Stimulated activated CD8-positive, alpha-beta memory T cell treated with anti-CD3 and anti-CD28 coated beads, Interleukin-4, amount 100 ng/mL, for 48 hours (primary cell): Measurements from ENCODE around the gene MYO1F.
"Not testable (repeated sequence)": the region's sequence is repeated elsewhere in the genome, so short reads cannot be mapped to it uniquely, and the experiment has no call there.

Experiments
- DNase-seq: peaks from one replicate; pipeline ENCODE4 v3.0.0-alpha.2; 2020

MYO1F gene

DNA sequence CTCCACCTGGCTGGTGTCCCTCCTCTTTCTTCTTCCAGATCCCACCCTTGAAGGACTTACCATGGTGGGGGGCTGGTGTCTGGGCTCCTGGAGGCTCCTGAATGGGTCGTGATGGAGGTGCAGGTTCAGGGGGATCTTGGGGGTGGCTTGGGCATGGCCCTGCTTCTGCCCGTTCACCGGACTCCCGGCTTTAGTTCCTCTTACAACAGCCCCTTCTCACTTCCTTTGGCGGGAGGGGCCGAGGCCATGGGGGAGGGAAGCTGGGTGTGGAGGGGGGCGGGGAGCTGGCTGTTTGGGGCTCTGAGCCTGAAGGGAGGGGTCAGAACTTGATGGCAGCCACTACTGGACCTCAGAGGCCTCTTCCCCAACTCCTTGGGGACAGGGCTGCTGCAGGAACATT is at the start of gene MYO1F:
Gene MYO1F (minus strand): TSS at position 196 of the 400 bp plus-strand sequence. CDS start 133 bp downstream, at position 63.
- DNase-seq, result no peak

GRCh38 chr19:8626842-8627241 is 49.6 kb upstream of the MYO1F start:
- DNase-seq, result no peak

- DNase-seq, result not testable (repeated sequence)
These were observed 45.6 kb upstream of the MYO1F start for GRCh38 chr19:8622886-8623285.

GRCh38 chr19:8618751-8619150 is 41.5 kb upstream of the MYO1F start:
- DNase-seq, result no peak

DNA sequence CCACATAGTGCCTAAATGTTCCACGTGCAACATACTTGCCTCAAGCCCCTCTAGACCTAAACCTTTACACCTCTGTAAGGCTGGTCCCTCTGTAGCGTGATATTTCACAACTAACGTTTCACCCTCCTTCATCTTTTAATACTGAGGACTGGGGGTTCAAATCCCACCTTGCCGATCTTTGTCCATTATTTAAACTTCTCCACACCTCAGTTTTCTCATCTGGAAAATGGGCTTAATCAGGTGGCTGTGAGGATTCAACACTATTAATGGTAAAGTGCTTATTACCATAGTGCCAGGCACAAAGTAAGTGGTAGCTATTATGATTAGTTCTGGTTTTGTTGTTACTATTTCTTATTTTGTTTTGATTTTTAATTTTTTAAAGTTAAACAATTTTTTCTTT is 40.7 kb upstream of the MYO1F start:
- DNase-seq, result no peak

DNA sequence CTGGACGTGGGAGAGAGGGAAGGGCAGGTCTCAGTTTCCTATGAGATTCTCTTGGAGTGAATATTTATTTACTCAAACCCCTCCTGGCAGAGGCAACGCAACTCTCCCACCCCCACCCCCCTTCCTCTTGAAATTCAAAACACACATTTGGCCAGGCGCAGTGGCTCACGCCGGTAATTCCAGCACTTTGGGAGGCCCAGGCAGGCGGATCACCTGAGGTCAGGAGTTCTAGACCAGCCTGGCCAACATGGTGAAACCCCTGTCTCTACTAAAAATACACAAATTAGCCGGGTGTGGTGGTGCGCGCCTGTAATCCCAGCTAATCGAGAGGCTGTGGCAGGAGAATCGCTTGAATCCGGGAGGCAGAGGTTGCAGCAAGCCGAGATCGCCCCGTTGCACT is 40.1 kb upstream of the MYO1F start:
- DNase-seq, result not testable (repeated sequence)

DNA sequence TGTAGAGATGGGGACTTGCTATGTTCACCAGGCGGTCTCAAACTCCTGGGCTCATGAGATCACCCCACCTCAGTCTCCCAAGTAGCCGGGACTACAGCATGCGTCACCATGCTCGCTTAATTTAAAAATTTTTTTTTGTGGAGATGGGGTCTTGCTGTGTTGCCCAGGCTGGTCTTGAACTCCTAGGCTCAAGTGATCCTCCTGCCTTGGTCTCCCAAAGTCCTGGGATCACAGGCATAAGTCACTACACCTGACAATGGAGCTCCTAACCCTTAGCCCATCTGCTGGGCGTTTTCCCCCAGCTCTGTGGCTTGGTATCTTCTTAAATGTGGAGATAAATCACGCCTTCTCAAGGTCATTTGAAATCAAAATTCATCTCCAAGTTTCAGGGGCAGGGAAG is 39.6 kb upstream of the MYO1F start:
- no peak for DNase-seq

DNA sequence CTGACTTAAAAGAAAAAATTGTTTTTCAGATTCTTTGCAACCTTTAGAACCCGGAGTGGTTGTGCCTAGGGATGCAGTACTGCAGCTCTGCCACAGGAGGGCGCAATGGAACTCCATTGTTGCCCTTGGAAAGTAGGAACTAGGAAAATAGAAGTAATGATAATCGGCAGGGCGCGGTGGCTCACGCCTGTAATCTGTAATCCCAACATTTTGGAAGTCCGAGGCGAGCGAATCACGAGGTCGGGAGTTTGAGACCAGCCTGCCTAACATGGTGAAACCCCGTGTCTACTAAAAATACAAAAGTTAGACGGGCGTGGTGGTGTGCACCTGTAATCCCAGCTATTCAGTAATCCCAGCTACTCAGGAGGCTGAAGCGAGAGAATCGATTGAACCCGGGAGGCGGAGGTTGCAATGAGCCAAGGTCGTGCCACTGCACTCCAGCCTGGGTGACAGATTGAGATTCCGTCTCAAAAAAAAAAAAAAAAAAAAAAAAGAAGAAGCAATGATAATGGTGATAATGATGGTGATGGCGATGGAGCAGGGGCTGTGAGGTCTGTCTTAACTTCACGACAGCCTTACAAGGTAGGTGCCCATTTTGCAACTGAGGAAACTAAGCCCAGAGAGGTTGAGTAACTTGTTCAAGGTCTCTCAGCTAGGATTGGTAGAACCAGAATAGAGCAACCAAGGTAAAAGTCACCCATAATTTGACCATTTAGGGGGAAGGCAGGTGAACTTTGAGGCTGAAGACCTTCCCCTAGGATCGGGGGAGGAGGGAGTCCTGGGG is 38.8 kb upstream of the MYO1F start:
- peak; percentile 83 for DNase-seq

GRCh38 chr19:8615024-8615423 is 37.8 kb upstream of the MYO1F start:
- no peak for DNase-seq

GRCh38 chr19:8614455-8614854 is 37.2 kb upstream of the MYO1F start:
- no peak for DNase-seq

DNA sequence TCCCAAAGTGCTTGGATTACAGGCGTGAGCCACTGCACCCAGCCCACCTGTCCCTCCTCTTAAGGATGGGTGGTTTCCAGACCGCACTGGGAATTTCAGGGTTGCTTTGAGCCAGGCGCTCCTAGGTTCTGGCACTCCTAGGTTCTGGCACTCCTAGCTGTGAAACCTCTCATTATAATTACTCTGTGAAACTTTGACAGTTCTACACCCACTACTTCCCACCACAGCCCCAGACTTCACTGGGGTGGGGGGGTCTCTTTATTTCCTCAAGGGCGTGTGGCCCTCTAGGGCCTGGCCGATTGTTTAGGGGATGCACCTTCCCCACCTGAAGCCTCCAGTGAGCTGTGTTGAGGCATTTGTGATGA is 35.5 kb upstream of the MYO1F start:
- no peak for DNase-seq

- DNase-seq, result no peak
These were observed 34.9 kb upstream of the MYO1F start for GRCh38 chr19:8611877-8612806.

DNA sequence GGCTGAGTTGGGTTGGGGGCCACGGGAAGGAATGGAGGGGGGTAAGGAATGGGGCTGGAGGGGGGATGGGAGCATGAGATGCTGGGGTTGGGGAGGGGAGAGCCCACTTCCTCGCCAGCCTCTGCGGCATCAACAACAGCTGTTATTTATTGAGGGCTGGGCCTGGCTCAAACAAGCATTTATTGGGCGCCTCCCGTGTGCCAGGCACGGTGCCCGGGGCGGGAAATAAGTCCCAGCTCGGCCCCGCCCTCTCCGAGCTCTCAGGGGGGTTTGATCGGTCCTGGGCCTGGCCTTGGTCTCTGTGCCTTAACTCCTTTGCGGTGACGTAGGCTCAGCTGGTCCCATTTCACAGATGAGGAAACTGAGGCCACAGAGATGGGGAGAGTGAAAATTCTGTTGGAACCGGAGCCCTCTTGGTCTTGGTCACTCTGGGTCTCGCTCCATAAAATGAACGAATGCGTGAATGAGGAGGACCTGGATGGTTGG is 34.2 kb upstream of the MYO1F start:
- no peak for DNase-seq

GRCh38 chr19:8610936-8611300 is 33.7 kb upstream of the MYO1F start:
- DNase-seq, result no peak

- peak; percentile 44 for DNase-seq
These were observed 33.0 kb upstream of the MYO1F start, which contains the start of gene ADAMTS10 for GRCh38 chr19:8610041-8610935. ADAMTS10 (minus strand) TSS chr19:8610715; CDS start chr19:8605710, 5,005 bp downstream.

DNA sequence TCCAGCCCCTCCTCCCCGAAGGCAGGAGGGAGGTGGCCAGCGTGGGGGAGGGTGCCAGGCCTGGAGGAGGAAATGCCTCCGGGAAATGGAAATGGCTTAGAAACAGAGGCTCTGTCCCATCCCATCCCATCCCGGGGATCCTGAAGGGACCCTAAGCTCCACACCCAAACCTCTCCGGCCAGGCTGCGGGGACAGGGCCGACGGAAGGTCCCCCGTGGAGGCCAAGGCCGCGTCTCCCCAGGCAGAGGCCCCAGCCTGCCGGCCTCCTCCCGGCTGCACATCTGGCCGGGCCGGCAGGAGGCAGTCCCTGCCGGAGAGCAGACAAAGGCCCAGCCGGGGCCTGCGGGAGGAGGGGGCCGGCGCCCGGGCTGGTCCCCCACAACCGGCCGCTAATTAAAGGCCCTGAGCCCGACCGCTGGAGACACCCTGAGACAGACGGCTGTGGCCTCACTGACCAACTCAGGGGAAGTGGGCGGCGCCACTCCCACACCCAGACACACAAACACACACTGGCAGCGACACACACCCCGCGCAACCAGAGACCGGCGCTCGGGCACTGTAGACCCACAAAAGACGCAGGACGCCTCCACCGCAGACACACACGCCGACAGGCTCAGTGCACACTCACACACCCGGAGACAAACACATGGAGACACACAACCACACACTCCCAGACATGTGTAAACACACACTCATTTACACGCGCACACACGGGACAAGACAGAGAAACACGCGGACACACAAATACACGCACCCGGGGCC is 32.2 kb upstream of the MYO1F start:
- DNase-seq, result peak; percentile 46

- DNase-seq, result no peak
These were observed 31.7 kb upstream of the MYO1F start for GRCh38 chr19:8608941-8609278.

- DNase-seq, result no peak
These were observed 30.1 kb upstream of the MYO1F start for GRCh38 chr19:8607386-8607785.

DNA sequence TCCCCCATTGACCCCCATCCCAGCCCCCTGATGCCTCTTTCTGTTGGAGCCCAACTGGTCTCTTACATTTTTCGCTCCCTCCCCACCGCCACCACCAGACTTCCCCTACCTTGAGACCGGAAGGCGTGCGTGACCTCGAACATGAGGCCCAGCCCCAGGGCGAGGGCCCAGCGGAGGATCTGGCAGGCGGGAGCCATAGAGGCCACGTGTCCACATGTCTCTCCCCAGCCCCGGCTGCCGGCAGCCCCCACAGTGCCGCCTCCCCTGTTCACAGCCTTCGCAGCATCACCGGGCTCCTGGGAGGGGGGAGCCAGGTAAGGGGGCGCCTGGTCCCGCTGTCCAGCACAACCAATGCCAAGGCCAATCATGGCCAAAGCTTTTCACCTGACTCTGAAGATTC is 28.3 kb upstream of the MYO1F start:
- no peak for DNase-seq

- DNase-seq, result no peak
These were observed 24.6 kb upstream of the MYO1F start for GRCh38 chr19:8601796-8602195.

DNA sequence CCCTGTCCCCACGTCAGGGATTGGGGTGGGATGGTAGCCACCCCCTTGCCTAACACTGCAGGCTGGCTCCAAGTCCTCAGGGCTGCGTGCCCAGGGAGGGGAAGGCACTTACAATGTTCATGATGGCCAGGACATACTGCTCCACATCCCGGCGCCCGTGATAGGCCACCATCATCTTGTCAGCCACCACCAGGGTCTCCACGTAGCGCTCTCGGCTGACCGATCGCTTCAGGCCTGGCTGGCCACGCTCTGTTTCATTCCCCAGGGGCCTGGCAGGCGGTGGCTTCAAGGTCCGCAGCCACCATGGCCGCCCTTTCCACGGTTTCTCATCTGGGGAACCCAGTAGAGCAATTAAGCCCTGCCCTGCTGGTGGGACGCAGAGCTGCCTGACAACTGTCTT is 23.6 kb upstream of the MYO1F start:
- DNase-seq, result no peak

GRCh38 chr19:8600064-8600463 is 22.8 kb upstream of the MYO1F start:
- no peak for DNase-seq
